Measurements from ENCODE around the gene USP40. TPM values are rescaled to one million over a fixed set of nuclear protein-coding genes. Genes with fewer than 3 reads are reported as not detected.

USP40 gene
- total RNA-seq, 2 experiments from 2014 or later = 5.5 to 6.0 TPM

- Mint-ChIP-seq H3K36me3 (ENCODE audit: low read depth) (peaks cover 50% of the 10 kb centered on the region), H3K27ac (no peak overlapping the region), H3K4me3 (no peak overlapping the region), H3K27me3 (no peaks in the 10 kb centered on the region), H3K4me1 (no peaks in the 10 kb centered on the region), H3K9me3 (no peaks in the 10 kb centered on the region)
- ChIA-PET CTCF (interaction anchor here (1.6 kb wide), 1 partner anchor 28 kb away, joined by 4 read pairs; no protein-coding TSS in a partner anchor), POLR2A (no interaction called here)
- DNase-seq = no peak
These were observed 111.6 kb downstream of the USP40 start for GRCh38 chr2:233455006-233455405.

GRCh38 chr2:233453916-233454315 lies 112.7 kb downstream of the USP40 start:
- CTCF ChIA-PET = interaction anchor here (2.0 kb wide), 1 partner anchor 10 kb away, joined by 12 read pairs; no protein-coding TSS in a partner anchor
- Mint-ChIP-seq H3K27me3 (no peaks in the 10 kb centered on the region), H3K27ac (no peak overlapping the region), H3K4me3 (no peak overlapping the region), H3K4me1 (no peaks in the 10 kb centered on the region), H3K36me3 (ENCODE audit: low read depth) (peaks cover 54% of the 10 kb centered on the region), H3K9me3 (no peaks in the 10 kb centered on the region)
- DNase-seq = no peak
- POLR2A ChIA-PET = no interaction called here

- Mint-ChIP-seq H3K27ac (no peak overlapping the region), H3K36me3 (ENCODE audit: low read depth) (peaks cover 58% of the 10 kb centered on the region), H3K9me3 (no peaks in the 10 kb centered on the region), H3K27me3 (no peaks in the 10 kb centered on the region), H3K4me1 (peaks cover under 1% of the 10 kb centered on the region), H3K4me3 (no peak overlapping the region)
- ChIA-PET CTCF (interaction anchor here (0.6 to 2.0 kb wide), 3 partner anchors 10 to 220 kb away, joined by 3 to 12 read pairs (median 5); no protein-coding TSS in a partner anchor), POLR2A (no interaction called here)
- no peak for DNase-seq
These were observed 113.3 kb downstream of the USP40 start for GRCh38 chr2:233453111-233453915.

GRCh38 chr2:233451950-233452349 lies 114.6 kb downstream of the USP40 start:
- no peak overlapping the region for H3K27ac Mint-ChIP-seq
- H3K9me3 Mint-ChIP-seq = no peaks in the 10 kb centered on the region
- ChIA-PET POLR2A (no interaction called here), CTCF (interaction anchor here (0.7 to 2.0 kb wide), 3 partner anchors 8 to 48 kb away, joined by 3 to 12 read pairs (median 5); no protein-coding TSS in a partner anchor)
- no peaks in the 10 kb centered on the region for H3K27me3 Mint-ChIP-seq
- DNase-seq = no peak
- H3K4me1 Mint-ChIP-seq = peaks cover 3% of the 10 kb centered on the region
- H3K36me3 Mint-ChIP-seq (ENCODE audit: low read depth) = peaks cover 49% of the 10 kb centered on the region
- no peak overlapping the region for H3K4me3 Mint-ChIP-seq

GRCh38 chr2:233450864-233451575 lies 115.6 kb downstream of the USP40 start:
- Mint-ChIP-seq H3K4me1 (peaks cover 3% of the 10 kb centered on the region), H3K9me3 (no peaks in the 10 kb centered on the region), H3K27ac (no peak overlapping the region), H3K27me3 (no peaks in the 10 kb centered on the region), H3K36me3 (ENCODE audit: low read depth) (peaks cover 46% of the 10 kb centered on the region), H3K4me3 (no peak overlapping the region)
- no peak for DNase-seq
- ChIA-PET POLR2A (no interaction called here), CTCF (interaction anchor here (0.7 kb wide), 1 partner anchor 8 kb away, joined by 3 read pairs; no protein-coding TSS in a partner anchor)

GRCh38 chr2:233449921-233450863 lies 116.4 kb downstream of the USP40 start:
- peaks cover 43% of the 10 kb centered on the region for H3K36me3 Mint-ChIP-seq (ENCODE audit: low read depth)
- DNase-seq = no peak
- H3K27ac Mint-ChIP-seq = no peak overlapping the region
- ChIA-PET POLR2A (no interaction called here), CTCF (no interaction called here)
- no peak overlapping the region for H3K4me3 Mint-ChIP-seq
- H3K4me1 Mint-ChIP-seq = peaks cover 3% of the 10 kb centered on the region
- H3K27me3 Mint-ChIP-seq = no peaks in the 10 kb centered on the region
- no peaks in the 10 kb centered on the region for H3K9me3 Mint-ChIP-seq

- no peak overlapping the region for H3K4me3 Mint-ChIP-seq
- H3K27me3 Mint-ChIP-seq = no peaks in the 10 kb centered on the region
- CTCF ChIA-PET = interaction anchor here (1.5 kb wide), 1 partner anchor 45 kb away, joined by 6 read pairs; no protein-coding TSS in a partner anchor
- H3K27ac Mint-ChIP-seq = no peak overlapping the region
- H3K4me1 Mint-ChIP-seq = peaks cover 3% of the 10 kb centered on the region
- no peak for DNase-seq
- H3K36me3 Mint-ChIP-seq (ENCODE audit: low read depth) = peaks cover 46% of the 10 kb centered on the region
- POLR2A ChIA-PET = no interaction called here
- no peaks in the 10 kb centered on the region for H3K9me3 Mint-ChIP-seq
These were observed 117.3 kb downstream of the USP40 start for GRCh38 chr2:233449081-233449901.

- Mint-ChIP-seq H3K27me3 (no peaks in the 10 kb centered on the region), H3K27ac (no peak overlapping the region), H3K9me3 (no peaks in the 10 kb centered on the region), H3K4me3 (no peak overlapping the region), H3K4me1 (peaks cover 8% of the 10 kb centered on the region), H3K36me3 (ENCODE audit: low read depth) (peaks cover 43% of the 10 kb centered on the region)
- DNase-seq = no peak
- POLR2A ChIA-PET = no interaction called here
- CTCF ChIA-PET = interaction anchor here (1.1 to 1.5 kb wide), 5 partner anchors 8 to 44 kb away, joined by 3 to 6 read pairs (median 4); no protein-coding TSS in a partner anchor
These were observed 118.0 kb downstream of the USP40 start for GRCh38 chr2:233448575-233448974.

GRCh38 chr2:233448220-233448559 lies 118.4 kb downstream of the USP40 start:
- no peak overlapping the region for H3K27ac Mint-ChIP-seq
- POLR2A ChIA-PET = no interaction called here

GRCh38 chr2:233447506-233448219 lies 118.9 kb downstream of the USP40 start:
- Mint-ChIP-seq H3K36me3 (ENCODE audit: low read depth) (peaks cover 43% of the 10 kb centered on the region), H3K27ac (no peak overlapping the region)
- POLR2A ChIA-PET = interaction anchor here (0.6 kb wide), 1 partner anchor 60 kb away, joined by 6 read pairs; no protein-coding TSS in a partner anchor

More at GRCh38 chr2:233448220-233448559, 118.4 kb downstream of the USP40 start:
- no peak overlapping the region for H3K4me3 Mint-ChIP-seq
- DNase-seq = no peak
- H3K4me1 Mint-ChIP-seq = peaks cover 12% of the 10 kb centered on the region
- no peaks in the 10 kb centered on the region for H3K9me3 Mint-ChIP-seq
- H3K27me3 Mint-ChIP-seq = no peaks in the 10 kb centered on the region
- CTCF ChIA-PET = interaction anchor here (1.1 to 1.5 kb wide), 5 partner anchors 9 to 44 kb away, joined by 3 to 6 read pairs (median 4); no protein-coding TSS in a partner anchor
- H3K36me3 Mint-ChIP-seq (ENCODE audit: low read depth) = peaks cover 44% of the 10 kb centered on the region

GRCh38 chr2:233446606-233447305 lies 119.8 kb downstream of the USP40 start:
- Mint-ChIP-seq H3K27ac (no peak overlapping the region), H3K4me1 (peaks cover 20% of the 10 kb centered on the region), H3K4me3 (no peak overlapping the region), H3K36me3 (ENCODE audit: low read depth) (peaks cover 42% of the 10 kb centered on the region), H3K27me3 (no peaks in the 10 kb centered on the region), H3K9me3 (no peaks in the 10 kb centered on the region)
- CTCF ChIA-PET = interaction anchor here (0.6 kb wide), 1 partner anchor 348 kb away, joined by 3 read pairs; no protein-coding TSS in a partner anchor
- POLR2A ChIA-PET = no interaction called here
- no peak for DNase-seq

More at GRCh38 chr2:233447506-233448219, 118.9 kb downstream of the USP40 start:
- Mint-ChIP-seq H3K4me1 (peaks cover 14% of the 10 kb centered on the region), H3K4me3 (no peak overlapping the region), H3K9me3 (no peaks in the 10 kb centered on the region), H3K27me3 (no peaks in the 10 kb centered on the region)
- DNase-seq = no peak
- CTCF ChIA-PET = interaction anchor here (0.6 to 1.3 kb wide), 5 partner anchors 9 to 349 kb away, joined by 3 to 6 read pairs (median 3); no protein-coding TSS in a partner anchor

Data from activated CD4-positive, alpha-beta T cell treated with anti-CD3 and anti-CD28 coated beads, Interleukin-2, amount 10 ng/mL, durations not matched to agents 7 days and 5 days (primary cell).